GM21515 (cell line): ENCODE results near the gene PLCZ1.
"Not testable (repeated sequence)": the region's sequence is repeated elsewhere in the genome, so short reads cannot be mapped to it uniquely, and the experiment has no call there.

Experiments used
- ATAC-seq: cut with Tn5 transposase; IDR thresholded peaks from one replicate; pipeline ENCODE4 v1.9.1; 2021; ENCODE audit not compliant: unreplicated experiment

The PLCZ1 gene

GRCh38 chr12:18703321-18703720 is 34.5 kb downstream of the PLCZ1 start:
- ATAC-seq, result no peak

- ATAC-seq, result no peak
These were observed 37.5 kb downstream of the PLCZ1 start for GRCh38 chr12:18700271-18700670.

GRCh38 chr12:18696971-18697602 is 40.7 kb downstream of the PLCZ1 start:
- ATAC-seq, result no peak

GRCh38 chr12:18693986-18694385 is 43.8 kb downstream of the PLCZ1 start:
- ATAC-seq, result not testable (repeated sequence)

- no peak for ATAC-seq
These were observed 47.2 kb downstream of the PLCZ1 start for GRCh38 chr12:18690653-18691052.

GRCh38 chr12:18689771-18690170 is 48.0 kb downstream of the PLCZ1 start:
- ATAC-seq, result no peak

GRCh38 chr12:18684430-18684829 is 53.4 kb downstream of the PLCZ1 start:
- ATAC-seq, result no peak

GRCh38 chr12:18683327-18684013 is 54.3 kb downstream of the PLCZ1 start:
- ATAC-seq, result no peak

- no peak for ATAC-seq
These were observed 56.0 kb downstream of the PLCZ1 start for GRCh38 chr12:18681818-18682217.

- no peak for ATAC-seq
These were observed 60.7 kb downstream of the PLCZ1 start for GRCh38 chr12:18676996-18677588.

GRCh38 chr12:18676141-18676540 is 61.7 kb downstream of the PLCZ1 start:
- ATAC-seq, result no peak

GRCh38 chr12:18658829-18659228 is 79.0 kb downstream of the PLCZ1 start:
- no peak for ATAC-seq

GRCh38 chr12:18658179-18658578 is 79.6 kb downstream of the PLCZ1 start:
- no peak for ATAC-seq

- ATAC-seq, result no peak
These were observed 82.5 kb downstream of the PLCZ1 start for GRCh38 chr12:18655351-18655750.

- no peak for ATAC-seq
These were observed 84.3 kb downstream of the PLCZ1 start for GRCh38 chr12:18653465-18653864.

- no peak for ATAC-seq
These were observed 85.2 kb downstream of the PLCZ1 start for GRCh38 chr12:18652596-18652995.

- ATAC-seq, result no peak
These were observed 86.3 kb downstream of the PLCZ1 start for GRCh38 chr12:18651525-18651924.

- ATAC-seq, result no peak
These were observed 91.4 kb downstream of the PLCZ1 start for GRCh38 chr12:18646286-18646890.

GRCh38 chr12:18644564-18644963 is 93.2 kb downstream of the PLCZ1 start:
- no peak for ATAC-seq

GRCh38 chr12:18643681-18644080 is 94.1 kb downstream of the PLCZ1 start:
- ATAC-seq, result no peak

- no peak for ATAC-seq
These were observed 97.4 kb downstream of the PLCZ1 start for GRCh38 chr12:18640321-18640955.

- ATAC-seq, result no peak
These were observed 103.4 kb downstream of the PLCZ1 start for GRCh38 chr12:18634382-18634781.
